Naive thymus-derived CD8-positive, alpha-beta T cell (primary cell): Measurements from ENCODE around the gene ARMC9. TPM values are rescaled to one million over a fixed set of nuclear protein-coding genes. Genes with fewer than 3 reads are reported as not detected.

Experiments
- ATAC-seq, 2 donors: fragments of 150-1000 bp; cut with Tn5 transposase in 1 of 2; sonication (Bioruptor Pico), chemical (Tn5 transposase) in 1 of 2; 1 replicate in 1 of 2; 2 replicates in 1 of 2; pipeline ENCODE4 v1.10.0; 2021; ENCODE audit warnings: mild to moderate bottlenecking in 2 of 2, moderate library complexity in 2 of 2
- POLR2A ChIA-PET: fragments of 350-600 bp; sonication (Branson Sonifier 250); formaldehyde crosslinking; loops from one replicate; lab custom pipeline; 2021; ENCODE audit warnings: antibody characterized with exemption; lab: Charles Lee
- DNase-seq, 10 donors: peaks; one replicate each; pipeline versions ENCODE4 v3.0.0 to v3.0.0-alpha.2; 2020 to 2022
- H3K27ac Mint-ChIP-seq, 10 donors: one replicate each; pipeline ENCODE4 v1.8.0; 2020 to 2022; ENCODE audit warnings: mild to moderate bottlenecking in 10 of 10, mixed read lengths in 10 of 10, moderate library complexity in 4 of 10, inconsistent platforms in 1 of 10
- H3K27me3 Mint-ChIP-seq, 5 donors: one replicate each; pipeline ENCODE4 v1.8.0; 2021 to 2022; ENCODE audit warnings: mixed read lengths in 5 of 5
- H3K36me3 Mint-ChIP-seq, 3 donors: one replicate each; pipeline ENCODE4 v1.8.0; 2020 to 2022; ENCODE audit warnings: mixed read lengths in 3 of 3, mild to moderate bottlenecking in 2 of 3, inconsistent platforms in 1 of 3
- H3K4me1 Mint-ChIP-seq, 4 donors: one replicate each; pipeline ENCODE4 v1.8.0; 2021 to 2022; ENCODE audit warnings: mixed read lengths in 4 of 4
- H3K4me3 Mint-ChIP-seq, 10 donors: one replicate each; pipeline ENCODE4 v1.8.0; 2020 to 2022; ENCODE audit warnings: mild to moderate bottlenecking in 10 of 10, mixed read lengths in 10 of 10, moderate library complexity in 6 of 10, inconsistent platforms in 1 of 10
- H3K9me3 Mint-ChIP-seq, 9 donors: one replicate each; pipeline ENCODE4 v1.8.0; 2020 to 2022; ENCODE audit warnings: mixed read lengths in 9 of 9, mild to moderate bottlenecking in 3 of 9, inconsistent platforms in 1 of 9, moderate library complexity in 1 of 9
- polyA plus RNA-seq, 3 donors: library from polyadenylated mRNA; unstranded; fragments of 300-500 nt; fragmentation: Illumina TruSeq; gene quantifications; one replicate each; pipeline ENCODE4 v1.2.3, GENCODE V29; 2021
- total RNA-seq, 8 experiments: library from RNA in 2 of 8; stranded (reverse) in 2 of 8; gene quantifications; one replicate each; pipeline ENCODE4 v1.2.3 and lab custom pipeline; 2021 to 2026

The ARMC9 gene
- total and polyA plus RNA-seq, 5 experiments from 2014 or later, result 0.78 to 2.6 (median 2.0) TPM

DNA sequence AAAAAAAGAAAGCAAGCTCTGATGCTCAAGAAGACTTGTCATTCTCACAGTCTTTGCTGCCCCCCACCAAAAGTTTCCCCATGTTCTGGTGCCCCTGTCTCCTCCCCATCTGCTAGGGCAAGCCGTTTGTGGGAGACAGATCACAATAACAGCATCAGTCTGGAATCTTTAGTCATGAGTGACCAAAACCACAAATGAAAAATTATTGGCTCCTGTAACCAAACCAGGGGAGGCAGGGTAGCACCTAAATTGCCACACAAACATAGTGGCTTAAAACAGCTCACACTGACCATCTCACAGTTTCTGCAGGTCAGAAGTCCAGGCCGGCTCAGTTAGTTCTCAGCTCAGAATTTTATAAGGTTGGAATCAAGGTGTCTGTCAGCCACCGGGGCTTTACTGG lies 188.0 kb downstream of the ARMC9 start:
- peaks cover 0 to 8% (median 5%) of the 10 kb centered on the region in 3 donors for H3K36me3 Mint-ChIP-seq
- peak overlapping the region in 1 of 10 donors; percentile 19 for H3K27ac Mint-ChIP-seq
- H3K27me3 Mint-ChIP-seq, result peaks cover 0 to 18% (median 7%) of the 10 kb centered on the region in 5 donors
- H3K4me1 Mint-ChIP-seq, result peaks cover 0 to 36% (median 1%) of the 10 kb centered on the region in 4 donors
- peaks cover 0 to 19% (median 11%) of the 10 kb centered on the region in 9 donors for H3K9me3 Mint-ChIP-seq
- DNase-seq, result no peak
- ATAC-seq, result no peak
- POLR2A ChIA-PET, result no interaction called here
- H3K4me3 Mint-ChIP-seq, result no peak overlapping the region

DNA sequence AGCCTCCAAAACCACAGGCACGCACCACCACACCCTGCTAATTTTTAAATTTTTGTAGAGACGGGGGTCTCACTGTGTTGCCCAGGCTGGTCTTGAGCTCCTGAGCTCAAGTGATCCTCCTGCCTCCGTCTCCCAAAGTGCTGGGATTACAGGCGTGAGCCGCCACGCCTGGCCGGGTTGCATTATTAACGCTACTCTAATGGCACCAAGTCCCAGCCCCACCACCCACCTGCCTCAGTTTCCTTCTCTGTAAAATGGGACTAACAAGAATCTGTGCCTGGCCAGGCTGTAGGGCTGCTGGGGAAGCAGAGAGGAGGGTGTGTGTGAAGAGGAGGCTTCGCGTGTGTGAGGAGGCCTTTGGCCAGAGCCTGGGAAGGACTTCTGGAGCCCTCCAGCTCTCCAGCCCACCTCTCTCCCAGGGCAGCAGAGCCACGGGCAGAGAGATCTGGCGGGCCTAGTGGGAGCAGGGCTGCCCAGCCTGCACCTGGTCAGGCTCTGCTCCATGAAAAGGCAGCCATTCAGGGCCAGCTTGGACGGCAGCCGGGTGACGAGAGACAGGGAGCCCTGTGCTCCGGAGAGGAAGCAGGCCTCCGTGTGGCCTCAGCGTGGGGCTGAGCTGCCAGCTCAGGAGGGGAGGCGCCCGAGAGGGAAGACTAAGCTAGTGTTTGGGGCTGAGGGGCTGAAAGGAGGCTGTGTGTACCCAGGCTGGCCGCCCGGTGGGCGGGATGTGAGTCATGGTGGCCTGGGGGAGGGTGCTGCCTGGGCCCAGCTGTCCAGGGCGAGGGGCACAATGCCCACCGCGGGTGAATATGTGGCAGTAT lies 189.7 kb downstream of the ARMC9 start:
- Mint-ChIP-seq H3K27me3 (peaks cover 0 to 32% (median 11%) of the 10 kb centered on the region in 5 donors), H3K27ac (no peak overlapping the region), H3K4me1 (peaks cover 1 to 53% (median 4%) of the 10 kb centered on the region in 4 donors), H3K4me3 (peak overlapping the region in 1 of 10 donors; percentile 15), H3K9me3 (peaks cover 0 to 19% (median 11%) of the 10 kb centered on the region in 9 donors), H3K36me3 (peaks cover 0 to 8% (median 5%) of the 10 kb centered on the region in 3 donors)
- POLR2A ChIA-PET, result interaction anchor here (0.6 kb wide), 1 partner anchor 24 kb away, joined by 6 read pairs; no protein-coding TSS in a partner anchor
- DNase-seq (no peak), ATAC-seq (no peak)

DNA sequence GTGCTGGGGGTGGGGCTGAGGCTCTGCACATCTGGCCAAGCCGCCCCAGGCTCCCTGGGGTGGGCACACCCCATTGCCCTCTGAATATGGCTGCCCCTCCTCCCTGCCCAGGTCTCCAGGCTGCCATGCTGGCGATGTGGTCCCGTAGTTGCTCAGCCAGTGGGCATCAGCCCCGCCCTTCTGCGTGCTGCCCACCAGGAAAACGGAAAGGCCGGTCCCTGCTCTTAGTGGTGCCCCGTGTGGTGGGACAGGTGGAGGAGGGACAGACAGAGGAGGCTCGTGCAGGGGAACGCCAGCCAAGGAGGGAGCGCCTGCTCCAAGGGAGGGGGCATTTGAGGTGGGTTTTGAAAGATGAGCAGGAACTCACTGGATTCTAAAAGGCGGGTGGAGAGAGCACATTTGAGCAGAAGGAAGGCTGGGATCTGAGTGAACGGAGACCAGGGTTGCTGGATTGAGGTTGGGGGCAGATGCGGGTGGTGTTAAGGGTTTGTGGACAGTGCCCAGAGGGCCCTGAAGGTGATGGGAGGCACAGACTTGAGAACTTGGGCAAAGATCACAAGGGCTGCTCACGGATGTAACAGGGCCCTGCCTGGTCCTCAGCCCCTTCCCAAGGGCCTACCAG lies 190.4 kb downstream of the ARMC9 start:
- H3K27me3 Mint-ChIP-seq, result peaks cover 2 to 40% (median 17%) of the 10 kb centered on the region in 5 donors
- peaks cover 9 to 56% (median 11%) of the 10 kb centered on the region in 4 donors for H3K4me1 Mint-ChIP-seq
- H3K9me3 Mint-ChIP-seq, result peaks cover 0 to 16% (median 11%) of the 10 kb centered on the region in 9 donors
- peak overlapping the region in 1 of 10 donors; percentile 40 for H3K27ac Mint-ChIP-seq
- no peak for DNase-seq
- ATAC-seq, result no peak
- peaks cover 0 to 8% (median 5%) of the 10 kb centered on the region in 3 donors for H3K36me3 Mint-ChIP-seq
- H3K4me3 Mint-ChIP-seq, result no peak overlapping the region
- POLR2A ChIA-PET, result no interaction called here

DNA sequence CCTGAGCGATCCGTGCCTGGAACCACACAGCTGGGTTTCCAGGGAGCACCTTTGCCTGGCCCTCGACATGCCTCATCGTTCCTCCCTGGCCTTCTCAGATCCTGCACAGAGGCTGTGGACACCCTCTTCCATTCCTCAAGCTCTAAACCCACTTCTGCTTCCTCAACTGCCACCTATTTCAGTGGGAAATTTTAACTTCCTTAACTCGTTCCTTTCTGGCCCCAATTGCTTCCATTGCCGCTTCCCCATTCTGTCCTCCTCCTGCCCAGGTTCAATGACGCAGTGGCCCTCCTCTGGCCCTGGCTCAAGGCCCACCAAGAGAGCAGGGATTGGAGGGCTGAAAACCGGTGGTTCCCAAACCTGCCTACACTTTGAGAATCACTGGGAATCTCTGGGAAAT lies 192.2 kb downstream of the ARMC9 start:
- POLR2A ChIA-PET, result no interaction called here
- peak overlapping the region in 1 of 10 donors; percentile 30 for H3K4me3 Mint-ChIP-seq

DNA sequence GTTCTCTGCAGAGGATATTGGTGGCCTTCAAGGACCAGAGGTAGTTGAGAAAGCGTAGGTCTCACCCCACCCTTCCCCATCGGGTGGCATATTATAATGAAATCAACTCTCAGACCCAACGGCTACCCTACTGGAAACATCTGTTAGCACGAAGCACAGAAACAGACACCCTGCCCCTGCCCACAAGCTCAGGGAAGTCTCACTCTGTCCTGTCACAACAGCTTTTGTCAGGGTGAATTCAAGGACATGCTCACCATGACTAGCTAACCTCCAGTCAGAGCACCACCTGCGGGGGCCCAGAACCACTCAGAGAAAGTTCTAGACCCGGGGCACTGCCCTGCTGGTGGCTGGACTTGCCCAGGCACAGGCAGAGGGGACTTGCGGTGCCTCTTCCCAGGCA lies 193.6 kb downstream of the ARMC9 start:
- Mint-ChIP-seq H3K27me3 (peaks cover 6 to 64% (median 37%) of the 10 kb centered on the region in 5 donors), H3K4me3 (peak overlapping the region in 1 of 10 donors; percentile 17), H3K4me1 (peaks cover 13 to 64% (median 18%) of the 10 kb centered on the region in 4 donors), H3K36me3 (no peaks in the 10 kb centered on the region), H3K9me3 (peaks cover 0 to 1% (median 0%) of the 10 kb centered on the region in 9 donors), H3K27ac (peak overlapping the region in 4 of 10 donors; percentile 11 to 80 (median 54))
- ATAC-seq (no peak), DNase-seq (no peak)
- POLR2A ChIA-PET, result no interaction called here

More for the DNA sequence above, 192.2 kb downstream of the ARMC9 start:
- no peak for ATAC-seq
- peaks cover 6 to 55% (median 30%) of the 10 kb centered on the region in 5 donors for H3K27me3 Mint-ChIP-seq
- peaks cover 13 to 64% (median 17%) of the 10 kb centered on the region in 4 donors for H3K4me1 Mint-ChIP-seq
- H3K9me3 Mint-ChIP-seq, result peaks cover 0 to 5% (median 3%) of the 10 kb centered on the region in 9 donors
- no peak for DNase-seq
- H3K36me3 Mint-ChIP-seq, result no peaks in the 10 kb centered on the region
- H3K27ac Mint-ChIP-seq, result no peak overlapping the region

DNA sequence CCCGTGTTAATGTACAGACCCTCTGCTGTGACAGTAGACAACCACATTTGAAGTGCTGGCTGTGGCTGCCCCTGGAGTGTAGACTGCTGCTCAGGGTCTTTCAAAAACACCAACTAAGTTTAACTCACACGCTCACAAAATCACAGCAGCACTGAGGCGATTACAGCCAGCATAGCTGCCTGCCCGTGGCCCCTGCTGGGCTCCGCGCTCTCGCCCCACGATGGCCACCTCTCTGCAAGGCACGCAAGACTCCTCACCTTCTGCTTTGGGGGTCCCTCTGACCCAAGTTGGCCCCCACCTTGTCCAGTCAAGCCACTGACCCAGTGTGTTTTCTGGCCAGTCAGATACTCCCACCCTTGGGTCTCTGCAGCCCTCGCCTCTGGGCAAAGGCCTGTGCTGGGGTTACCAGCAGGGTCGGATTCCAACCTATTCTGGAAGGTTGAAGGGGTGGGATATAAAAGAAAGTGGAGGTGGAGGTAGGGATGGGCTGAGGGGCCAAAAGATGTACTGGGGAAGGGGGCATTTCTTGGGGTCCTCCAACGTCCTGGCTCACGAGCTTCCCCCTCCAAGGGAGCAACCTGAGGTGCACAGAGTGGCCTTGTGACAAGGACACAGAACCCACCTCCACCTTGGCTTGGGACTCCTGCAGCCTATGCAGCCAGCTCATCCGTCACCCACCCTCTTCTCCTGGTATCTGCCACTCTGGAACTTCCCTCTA lies 194.2 kb downstream of the ARMC9 start:
- DNase-seq (no peak), ATAC-seq (no peak)
- H3K27ac Mint-ChIP-seq, result peak overlapping the region in 3 of 10 donors; percentile 64 to 97 (median 92)
- H3K9me3 Mint-ChIP-seq, result peaks cover 0 to 1% (median 0%) of the 10 kb centered on the region in 9 donors
- H3K27me3 Mint-ChIP-seq, result peaks cover 6 to 71% (median 40%) of the 10 kb centered on the region in 5 donors
- H3K36me3 Mint-ChIP-seq, result no peaks in the 10 kb centered on the region
- POLR2A ChIA-PET, result no interaction called here
- peaks cover 13 to 63% (median 19%) of the 10 kb centered on the region in 4 donors for H3K4me1 Mint-ChIP-seq
- peak overlapping the region in 1 of 10 donors; percentile 91 for H3K4me3 Mint-ChIP-seq

DNA sequence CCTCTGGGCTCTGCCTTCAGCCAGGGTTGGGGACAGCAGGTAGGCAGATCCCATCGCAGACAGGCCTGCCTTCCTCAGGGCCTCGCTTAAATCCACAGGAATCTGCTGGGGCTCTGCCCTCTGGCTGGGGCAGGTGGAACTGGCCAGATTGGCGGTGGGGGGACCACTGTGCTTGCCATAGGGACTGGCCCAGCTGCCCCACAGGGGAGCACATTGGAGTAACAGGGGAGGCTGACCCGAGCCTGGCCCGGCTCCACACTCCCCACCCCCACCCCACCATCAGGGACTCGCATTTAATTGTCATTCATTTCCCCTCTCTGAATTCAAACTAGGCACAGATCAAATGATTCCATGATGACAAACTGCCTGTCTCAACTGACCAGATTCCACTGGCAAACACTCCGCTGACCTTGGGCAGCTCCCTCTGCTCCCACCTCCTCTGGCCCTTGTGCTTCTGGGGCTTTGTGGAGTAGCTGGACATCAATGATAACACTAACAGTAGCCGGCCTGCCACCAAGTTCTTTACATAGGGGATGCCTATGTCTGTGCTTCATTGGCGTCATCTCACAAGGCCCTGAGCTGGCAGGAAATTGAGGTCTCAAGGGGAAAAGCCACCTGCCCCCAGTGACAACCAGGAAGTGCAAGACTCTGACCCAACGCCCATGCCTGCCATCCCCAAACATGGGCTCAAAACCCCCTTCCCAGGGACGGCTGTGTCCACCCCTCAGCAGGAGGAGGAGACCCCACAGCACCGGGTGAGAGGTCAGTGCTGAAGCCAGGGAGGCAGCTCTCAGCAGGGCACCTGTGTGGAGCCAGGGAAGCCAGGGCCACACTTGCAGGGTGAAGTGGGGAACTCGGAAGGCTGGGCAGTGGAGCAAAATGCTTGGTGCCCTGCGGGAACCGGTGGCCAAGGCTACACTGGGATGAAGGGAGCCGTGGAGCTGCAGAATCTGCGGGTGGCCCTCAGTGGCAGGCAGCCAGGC lies 195.0 kb downstream of the ARMC9 start:
- ATAC-seq (peak; percentile 60 to 62), DNase-seq (peak in 2 of 10 donors; percentile 35 to 37)
- Mint-ChIP-seq H3K4me1 (peaks cover 13 to 58% (median 19%) of the 10 kb centered on the region in 4 donors), H3K27me3 (peaks cover 6 to 72% (median 40%) of the 10 kb centered on the region in 5 donors), H3K36me3 (no peaks in the 10 kb centered on the region), H3K27ac (peak overlapping the region in 7 of 10 donors; percentile 64 to 97 (median 91)), H3K4me3 (peak overlapping the region in 7 of 10 donors; percentile 35 to 91 (median 47)), H3K9me3 (peaks cover 0 to 1% (median 0%) of the 10 kb centered on the region in 9 donors)
- POLR2A ChIA-PET, result interaction anchor here (0.6 kb wide), 1 partner anchor 58 kb away, joined by 3 read pairs; no protein-coding TSS in a partner anchor

DNA sequence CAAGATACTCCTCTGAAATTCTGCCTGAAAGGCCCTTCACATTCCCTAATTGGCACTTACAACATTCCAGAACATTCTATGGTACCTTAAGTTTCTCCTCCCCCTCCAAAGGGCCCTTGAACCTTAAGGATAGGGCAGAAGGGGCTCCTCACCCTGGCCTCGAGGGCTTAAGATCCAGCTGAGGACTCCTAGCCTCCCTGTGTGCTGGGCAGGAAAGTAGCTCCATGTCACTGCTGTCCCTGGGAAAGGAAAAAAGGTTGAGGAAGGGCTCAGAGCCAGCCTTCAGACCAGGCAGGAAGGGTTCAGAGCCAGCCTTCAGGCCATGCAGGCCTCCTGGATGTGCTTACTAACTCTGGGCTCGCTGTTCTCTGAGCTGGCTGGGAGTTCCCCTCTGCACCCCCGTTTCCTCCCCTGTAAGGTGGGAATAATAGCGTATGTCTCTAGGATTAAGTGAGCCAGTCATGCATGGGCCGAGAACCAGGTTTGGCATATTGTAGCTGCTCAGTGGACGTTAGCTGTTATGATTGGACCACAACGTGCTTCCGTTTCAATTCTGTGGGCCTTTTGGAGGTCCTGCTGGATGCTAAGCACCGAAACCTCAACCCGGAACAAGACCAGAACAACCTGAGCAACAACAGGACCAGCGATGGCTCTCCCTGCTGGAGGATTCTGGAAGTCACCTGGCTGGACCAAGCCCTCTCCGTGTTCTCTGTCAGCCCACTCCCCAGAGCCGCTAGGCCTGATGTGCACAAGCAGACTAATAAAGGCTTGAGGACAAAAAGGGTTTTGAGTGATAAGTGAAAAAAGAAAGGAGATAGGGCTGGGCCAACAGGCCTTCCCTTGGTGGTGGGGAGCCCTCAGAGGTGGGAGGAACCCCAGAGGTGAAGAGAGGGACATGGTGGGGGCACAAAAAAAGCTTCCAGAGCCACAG lies 196.0 kb downstream of the ARMC9 start:
- Mint-ChIP-seq H3K36me3 (no peaks in the 10 kb centered on the region), H3K27ac (peak overlapping the region in 4 of 10 donors; percentile 22 to 97 (median 66)), H3K27me3 (peaks cover 4 to 62% (median 35%) of the 10 kb centered on the region in 5 donors), H3K4me3 (peak overlapping the region; percentile 29 to 91 (median 69)), H3K4me1 (peaks cover 13 to 52% (median 19%) of the 10 kb centered on the region in 4 donors), H3K9me3 (peaks cover 0 to under 1% (median 0%) of the 10 kb centered on the region in 9 donors)
- POLR2A ChIA-PET, result interaction anchor here (0.6 kb wide), 1 partner anchor 57 kb away, joined by 3 read pairs; no protein-coding TSS in a partner anchor
- DNase-seq (peak in 1 of 10 donors; percentile 23), ATAC-seq (no peak)

DNA sequence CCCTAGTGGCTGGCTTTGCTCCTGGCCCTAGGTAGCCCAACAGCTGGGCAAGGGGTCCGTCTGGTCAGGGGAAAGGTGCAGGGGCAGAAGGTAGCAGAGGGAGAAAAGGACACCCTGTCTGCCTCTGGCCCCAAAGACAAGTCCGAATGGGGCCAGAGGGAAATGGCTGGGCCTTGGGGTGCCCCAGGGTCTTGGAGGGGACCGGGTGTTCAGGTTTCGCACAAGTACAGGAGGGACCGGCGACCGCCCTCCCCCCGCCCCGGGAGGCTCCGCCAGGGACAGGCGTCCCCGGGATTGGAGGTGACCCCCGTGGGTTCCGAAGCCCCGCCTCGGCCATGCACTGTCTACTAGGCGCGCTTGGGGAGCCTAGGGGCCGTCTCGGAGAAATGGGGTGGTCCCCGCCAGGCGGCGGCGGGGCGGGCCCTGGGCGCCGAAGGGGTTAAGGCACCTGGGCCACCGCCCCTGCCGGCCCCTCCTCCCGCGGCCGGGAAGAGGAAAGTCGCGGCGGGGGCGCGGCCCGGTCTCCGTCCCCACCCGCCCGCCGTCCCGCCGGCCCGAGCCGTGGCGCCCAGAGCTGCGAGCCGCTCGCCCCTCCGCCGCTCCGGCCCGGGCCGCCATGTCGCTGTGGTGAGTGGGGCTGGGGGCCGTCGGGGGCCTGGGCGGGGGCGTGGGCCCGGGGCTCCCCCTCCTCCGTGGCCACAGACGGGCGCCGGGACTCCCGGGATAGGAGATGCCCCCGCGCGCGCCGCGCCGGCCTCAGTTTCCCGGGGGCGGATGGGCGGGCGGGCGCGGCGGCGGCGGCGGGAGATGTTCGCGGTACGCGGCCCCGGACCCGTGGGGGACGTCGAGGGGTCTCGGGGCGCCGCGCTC lies 197.0 kb downstream of the ARMC9 start, which contains the start of gene B3GNT7:
TSS of gene B3GNT7 (plus strand) at position 523 of the 870 bp plus-strand sequence. CDS start at position 617, 94 bp downstream.
- DNase-seq (no peak), ATAC-seq (peak in 1 of 2 donors; percentile 40)
- Mint-ChIP-seq H3K4me3 (peak within 1 kb of the TSS; percentile 31 to 91 (median 70)), H3K4me1 (peaks cover 13 to 56% (median 19%) of the 10 kb centered on the region in 4 donors), H3K36me3 (no peaks in the 10 kb centered on the region), H3K9me3 (no peaks in the 10 kb centered on the region), H3K27me3 (peaks cover 4 to 61% (median 33%) of the 10 kb centered on the region in 5 donors), H3K27ac (peak within 1 kb of the TSS in 5 of 10 donors; percentile 12 to 92 (median 41))
- POLR2A ChIA-PET, result no interaction called here
